HCT116 (cell line): ENCODE results near the gene AGAP1. TPM values are rescaled to one million over a fixed set of nuclear protein-coding genes. Genes with fewer than 3 reads are reported as not detected.

ENCODE experiments used
- ATAC-seq: fragments of 200-7000 bp; cut with Tn5 transposase; 2 replicates; pipeline ENCODE4 v1.9.1; 2020; ENCODE audit warnings: mild to moderate bottlenecking, moderate library complexity
- BruUV-seq: library from RNA; stranded (reverse); fragments of 400-500 nt; replicated peaks from 2 replicates; lab custom pipeline; 2021; lab: Mats Ljungman, UMichigan
- CTCF ChIA-PET: fragments of 300-600 bp; sonication (Branson Sonifier 250); formaldehyde crosslinking; loops from one replicate; lab custom pipeline; 2021; ENCODE audit warnings: antibody characterized with exemption; lab: Charles Lee
- POLR2A ChIA-PET: fragments of 300-600, 350-600 bp; sonication (Branson Sonifier 250); formaldehyde crosslinking; loops from one replicate; lab custom pipeline; 2021; ENCODE audit warnings: antibody characterized with exemption; lab: Charles Lee
- RAD21 ChIA-PET, 2 experiments: fragments of 300-600 bp; sonication (Branson Sonifier 250); formaldehyde crosslinking; loops; one replicate each; lab custom pipeline; 2023; ENCODE audit warnings: low total read pairs in 2 of 2; ENCODE audit not compliant: uncharacterized antibody in 2 of 2, unreplicated experiment in 2 of 2, low non-redundant PET in 1 of 2; lab: Charles Lee
- DNase-seq: peaks from one replicate; pipeline ENCODE4 v3.0.0-alpha.2; 2010; ENCODE audit warnings: low read depth, low spot score
- H2AFZ ChIP-seq: fragments of 200-600 bp; shearing (Covaris generic), sonication (generic); 2 replicates; pipeline ENCODE4 v1.6.1; 2017; ENCODE audit warnings: low read depth, mixed run types, mixed read lengths, antibody characterized with exemption, low read length; ENCODE audit not compliant: poor library complexity, severe bottlenecking
- H3K27ac ChIP-seq: 2 replicates; pipeline ENCODE4 v1.5.1; 2012; ENCODE audit warnings: low read depth, low read length
- H3K27me3 ChIP-seq: fragments of 200-600 bp; sonication (generic); 2 replicates; pipeline ENCODE4 v1.6.1; 2016; ENCODE audit warnings: mixed run types, low read length, mixed read lengths; ENCODE audit not compliant: insufficient read depth
- H3K36me3 ChIP-seq, 2 experiments: fragments of 200-500 bp in 1 of 2; fragments of 200-600 bp in 1 of 2; sonication (Bioruptor generic) in 1 of 2; sonication (generic) in 1 of 2; 2 replicates each; pipeline versions ENCODE4 v1.5.1 to v1.6.1; 2014 to 2016; ENCODE audit warnings: low read length in 2 of 2, inconsistent platforms in 1 of 2, mixed read lengths in 1 of 2, mixed run types in 1 of 2; ENCODE audit not compliant: insufficient read depth in 2 of 2, control insufficient read depth in 1 of 2
- H3K4me1 ChIP-seq, 2 experiments: fragments of 200-600 bp in 1 of 2; sonication (generic) in 1 of 2; 2 replicates each; pipeline versions ENCODE4 v1.5.1 to v1.6.1; 2012 to 2017; ENCODE audit warnings: low read length in 2 of 2, inconsistent platforms in 1 of 2, mild to moderate bottlenecking in 1 of 2, mixed read lengths in 1 of 2, mixed run types in 1 of 2, moderate library complexity in 1 of 2; ENCODE audit not compliant: insufficient read depth in 2 of 2, control insufficient read depth in 1 of 2
- H3K4me2 ChIP-seq: fragments of 200-600 bp; sonication (generic); 2 replicates; pipeline ENCODE4 v1.6.1; 2017; ENCODE audit warnings: mixed run types, low read length, mixed read lengths
- H3K4me3 ChIP-seq, 2 experiments: fragments of 200-600 bp in 1 of 2; sonication (generic) in 1 of 2; replicated peaks in 1 of 2; 2 replicates each; pipeline ENCODE4 v1.5.1; 2011 to 2016; ENCODE audit warnings: low read length in 2 of 2, control low read depth in 1 of 2, low read depth in 1 of 2, mild to moderate bottlenecking in 1 of 2, mixed read lengths in 1 of 2, mixed run types in 1 of 2
- H3K79me2 ChIP-seq: fragments of 200-600 bp; sonication (generic); 2 replicates; pipeline ENCODE4 v1.6.1; 2017; ENCODE audit warnings: mild to moderate bottlenecking, mixed run types, low read length, moderate library complexity, mixed read lengths; ENCODE audit not compliant: insufficient read depth
- H3K9ac ChIP-seq: fragments of 200-600 bp; sonication (generic); 2 replicates; pipeline ENCODE4 v1.6.1; 2016; ENCODE audit warnings: low read length, mixed read lengths
- H3K9me2 ChIP-seq: fragments of 200-600 bp; sonication (generic), shearing (Covaris generic); 2 replicates; pipeline ENCODE4 v1.6.1; 2017; ENCODE audit warnings: mixed run types, mild to moderate bottlenecking, moderate library complexity; ENCODE audit not compliant: insufficient read depth
- H3K9me3 ChIP-seq, 2 experiments: fragments of 200-500 bp in 1 of 2; fragments of 200-600 bp in 1 of 2; sonication (Bioruptor generic) in 1 of 2; sonication (generic) in 1 of 2; 2 replicates each; pipeline ENCODE4 v1.6.1; 2014 to 2017; ENCODE audit warnings: low read length in 2 of 2, mixed read lengths in 2 of 2, inconsistent platforms in 1 of 2, low read depth in 1 of 2, mild to moderate bottlenecking in 1 of 2, mixed run types in 1 of 2, moderate library complexity in 1 of 2; ENCODE audit not compliant: control insufficient read depth in 1 of 2, insufficient read depth in 1 of 2
- H4K20me1 ChIP-seq: fragments of 200-600 bp; sonication (generic), shearing (Covaris generic); 2 replicates; pipeline ENCODE4 v1.6.1; 2017; ENCODE audit warnings: mixed run types, mild to moderate bottlenecking, moderate library complexity; ENCODE audit not compliant: insufficient read depth
- CBX3 ChIP-seq: IDR thresholded peaks from 2 replicates; pipeline ENCODE4 v1.6.1; 2012; ENCODE audit warnings: low read depth
- CEBPB ChIP-seq: IDR thresholded peaks from 2 replicates; pipeline ENCODE4 v1.6.1; 2012; ENCODE audit warnings: low read depth
- EGR1 ChIP-seq: IDR thresholded peaks from 2 replicates; pipeline ENCODE4 v1.6.1; 2012; ENCODE audit warnings: low read depth
- ELF1 ChIP-seq: IDR thresholded peaks from 2 replicates; pipeline ENCODE4 v1.6.1; 2012; ENCODE audit warnings: low read depth, borderline replicate concordance
- EZH2 ChIP-seq: fragments of 200-600 bp; sonication (generic); IDR thresholded peaks from 2 replicates; pipeline ENCODE4 v1.6.1; 2017; ENCODE audit warnings: antibody characterized with exemption, mixed run types
- EZH2phosphoT487 ChIP-seq: fragments of 200-600 bp; IDR thresholded peaks from 2 replicates; pipeline ENCODE4 v1.6.1; 2018; ENCODE audit warnings: antibody characterized with exemption, borderline replicate concordance
- FOSL1 ChIP-seq: IDR thresholded peaks from 2 replicates; pipeline ENCODE4 v1.6.1; 2012; ENCODE audit warnings: low read depth
- POLR2A ChIP-seq: IDR thresholded peaks from 2 replicates; pipeline ENCODE4 v1.7.0; 2011; ENCODE audit warnings: borderline replicate concordance; ENCODE audit not compliant: insufficient read depth, insufficient read length; ENCODE audit errors: extremely low read depth
- POLR2AphosphoS5 ChIP-seq: IDR thresholded peaks from 2 replicates; pipeline ENCODE4 v1.6.1; 2011; ENCODE audit warnings: mild to moderate bottlenecking, low read depth, low read length, moderate library complexity
- RAD21 ChIP-seq: IDR thresholded peaks from 2 replicates; pipeline ENCODE4 v1.6.1; 2012; ENCODE audit warnings: low read depth, mild to moderate bottlenecking
- SIN3A ChIP-seq: IDR thresholded peaks from 2 replicates; pipeline ENCODE4 v1.6.1; 2012; ENCODE audit warnings: low read depth
- SP1 ChIP-seq: IDR thresholded peaks from 2 replicates; pipeline ENCODE4 v1.6.1; 2012; ENCODE audit warnings: low read depth
- TCF7L2 ChIP-seq: IDR thresholded peaks from 2 replicates; pipeline ENCODE4 v1.7.0; 2011; ENCODE audit warnings: borderline replicate concordance, inconsistent platforms; ENCODE audit not compliant: insufficient read depth, insufficient read length; ENCODE audit errors: extremely low read depth
- YY1 ChIP-seq: IDR thresholded peaks from 2 replicates; pipeline ENCODE4 v1.6.1; 2011; ENCODE audit warnings: low read length, low read depth, moderate library complexity, mild to moderate bottlenecking; ENCODE audit not compliant: insufficient replicate concordance; ENCODE audit errors: extremely low read depth
- intact Hi-C: fragments of 100-400 bp; cut with micrococcal nuclease; formaldehyde crosslinking; loops from 2 replicates; pipeline ENCODE4 v1.10.0; 2022
- total RNA-seq: library from RNA; stranded (reverse); gene quantifications from one replicate; pipeline ENCODE4 v1.2.1, GENCODE V29; 2021; ENCODE audit not compliant: unreplicated experiment
- TF ChIP-seq, protein P1 (sequence below): IDR thresholded peaks from 2 replicates; pipeline ENCODE4 v1.6.1; 2012
- TF ChIP-seq, protein P2 (sequence below), 3 experiments: fragments of 200-600 bp in 1 of 3; sonication (generic) in 1 of 3; IDR thresholded peaks in 2 of 3; conservative IDR thresholded peaks in 1 of 3; 2 replicates each; pipeline ENCODE4 v1.5.1; 2012 to 2017; ENCODE audit warnings: low read depth in 2 of 3, low read length in 2 of 3, antibody characterized with exemption in 1 of 3, borderline replicate concordance in 1 of 3, control low read depth in 1 of 3, mild to moderate bottlenecking in 1 of 3, mixed read lengths in 1 of 3, mixed run types in 1 of 3, moderate library complexity in 1 of 3; ENCODE audit not compliant: insufficient read depth in 1 of 3
- TF ChIP-seq, protein P3 (sequence below): IDR thresholded peaks from 2 replicates; pipeline ENCODE4 v1.6.1; 2012
- TF ChIP-seq, protein P4 (sequence below): IDR thresholded peaks from 2 replicates; pipeline ENCODE4 v1.6.1; 2011; ENCODE audit warnings: mild to moderate bottlenecking, low read length, moderate library complexity; ENCODE audit not compliant: insufficient replicate concordance; ENCODE audit errors: extremely low read depth
- TF ChIP-seq, protein P5 (sequence below): IDR thresholded peaks from 2 replicates; pipeline ENCODE4 v1.6.1; 2012; ENCODE audit warnings: low read depth

Gene AGAP1
- total RNA-seq, 1 experiment from 2014 or later, result 43.8 TPM

DNA sequence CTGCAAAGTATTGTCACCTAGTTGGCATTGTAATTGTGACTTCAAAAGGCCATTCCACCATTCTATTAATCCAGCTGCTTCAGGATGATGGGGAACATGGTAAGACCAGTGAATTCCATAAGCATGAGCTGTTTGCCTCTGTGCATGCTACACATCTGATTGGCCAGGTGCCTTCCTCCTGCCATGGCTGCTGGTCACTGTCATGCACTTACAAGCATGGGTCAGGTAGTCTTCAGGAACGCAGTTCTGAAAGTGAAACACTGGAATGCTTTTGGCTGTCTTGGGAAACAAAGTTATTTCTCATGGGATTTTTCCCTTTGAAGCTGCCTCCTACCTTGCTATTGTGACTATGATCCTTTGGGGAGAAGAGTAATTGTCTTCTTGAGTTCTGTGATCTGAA, 406.8 kb downstream of the AGAP1 start:
- no peak overlapping the region for H3K9ac ChIP-seq
- POLR2A ChIA-PET, result no interaction called here
- no peak; the same call in 1 of the 2 replicates for ATAC-seq
- intact Hi-C loops, result no loop called here
- no peaks in the 10 kb centered on the region for H4K20me1 ChIP-seq
- H3K27me3 ChIP-seq, result no peaks in the 10 kb centered on the region
- DNase-seq, result no peak
- no peak overlapping the region for H3K27ac ChIP-seq
- TF ChIP-seq FOSL1, result no peak
- TF ChIP-seq, protein P1, sequence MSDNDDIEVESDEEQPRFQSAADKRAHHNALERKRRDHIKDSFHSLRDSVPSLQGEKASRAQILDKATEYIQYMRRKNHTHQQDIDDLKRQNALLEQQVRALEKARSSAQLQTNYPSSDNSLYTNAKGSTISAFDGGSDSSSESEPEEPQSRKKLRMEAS, result no peak
- no peak for TF ChIP-seq EZH2
- no peak for TF ChIP-seq SIN3A
- TF ChIP-seq RAD21, result no peak
- no peak for TF ChIP-seq EZH2phosphoT487
- TF ChIP-seq YY1, result no peak
- TF ChIP-seq CBX3, result no peak
- no peak for TF ChIP-seq POLR2AphosphoS5
- TF ChIP-seq, protein P2, sequence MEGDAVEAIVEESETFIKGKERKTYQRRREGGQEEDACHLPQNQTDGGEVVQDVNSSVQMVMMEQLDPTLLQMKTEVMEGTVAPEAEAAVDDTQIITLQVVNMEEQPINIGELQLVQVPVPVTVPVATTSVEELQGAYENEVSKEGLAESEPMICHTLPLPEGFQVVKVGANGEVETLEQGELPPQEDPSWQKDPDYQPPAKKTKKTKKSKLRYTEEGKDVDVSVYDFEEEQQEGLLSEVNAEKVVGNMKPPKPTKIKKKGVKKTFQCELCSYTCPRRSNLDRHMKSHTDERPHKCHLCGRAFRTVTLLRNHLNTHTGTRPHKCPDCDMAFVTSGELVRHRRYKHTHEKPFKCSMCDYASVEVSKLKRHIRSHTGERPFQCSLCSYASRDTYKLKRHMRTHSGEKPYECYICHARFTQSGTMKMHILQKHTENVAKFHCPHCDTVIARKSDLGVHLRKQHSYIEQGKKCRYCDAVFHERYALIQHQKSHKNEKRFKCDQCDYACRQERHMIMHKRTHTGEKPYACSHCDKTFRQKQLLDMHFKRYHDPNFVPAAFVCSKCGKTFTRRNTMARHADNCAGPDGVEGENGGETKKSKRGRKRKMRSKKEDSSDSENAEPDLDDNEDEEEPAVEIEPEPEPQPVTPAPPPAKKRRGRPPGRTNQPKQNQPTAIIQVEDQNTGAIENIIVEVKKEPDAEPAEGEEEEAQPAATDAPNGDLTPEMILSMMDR (IDR thresholded peaks at IDR 0.05 in 2 of 3, conservative IDR thresholded peaks at IDR 0.05 in 1 of 3; ENCODE audit: borderline replicate concordance in 1 of 3, insufficient read depth in 1 of 3, low read depth in 2 of 3, low read length in 2 of 3), result no peak
- TF ChIP-seq TCF7L2, result no peak
- TF ChIP-seq, protein P3, sequence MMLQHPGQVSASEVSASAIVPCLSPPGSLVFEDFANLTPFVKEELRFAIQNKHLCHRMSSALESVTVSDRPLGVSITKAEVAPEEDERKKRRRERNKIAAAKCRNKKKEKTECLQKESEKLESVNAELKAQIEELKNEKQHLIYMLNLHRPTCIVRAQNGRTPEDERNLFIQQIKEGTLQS, result no peak
- no peak for TF ChIP-seq SP1
- no peak for TF ChIP-seq POLR2A
- no peak for TF ChIP-seq EGR1
- TF ChIP-seq, protein P4, sequence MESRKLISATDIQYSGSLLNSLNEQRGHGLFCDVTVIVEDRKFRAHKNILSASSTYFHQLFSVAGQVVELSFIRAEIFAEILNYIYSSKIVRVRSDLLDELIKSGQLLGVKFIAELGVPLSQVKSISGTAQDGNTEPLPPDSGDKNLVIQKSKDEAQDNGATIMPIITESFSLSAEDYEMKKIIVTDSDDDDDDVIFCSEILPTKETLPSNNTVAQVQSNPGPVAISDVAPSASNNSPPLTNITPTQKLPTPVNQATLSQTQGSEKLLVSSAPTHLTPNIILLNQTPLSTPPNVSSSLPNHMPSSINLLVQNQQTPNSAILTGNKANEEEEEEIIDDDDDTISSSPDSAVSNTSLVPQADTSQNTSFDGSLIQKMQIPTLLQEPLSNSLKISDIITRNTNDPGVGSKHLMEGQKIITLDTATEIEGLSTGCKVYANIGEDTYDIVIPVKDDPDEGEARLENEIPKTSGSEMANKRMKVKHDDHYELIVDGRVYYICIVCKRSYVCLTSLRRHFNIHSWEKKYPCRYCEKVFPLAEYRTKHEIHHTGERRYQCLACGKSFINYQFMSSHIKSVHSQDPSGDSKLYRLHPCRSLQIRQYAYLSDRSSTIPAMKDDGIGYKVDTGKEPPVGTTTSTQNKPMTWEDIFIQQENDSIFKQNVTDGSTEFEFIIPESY, result no peak
- TF ChIP-seq, protein P5, sequence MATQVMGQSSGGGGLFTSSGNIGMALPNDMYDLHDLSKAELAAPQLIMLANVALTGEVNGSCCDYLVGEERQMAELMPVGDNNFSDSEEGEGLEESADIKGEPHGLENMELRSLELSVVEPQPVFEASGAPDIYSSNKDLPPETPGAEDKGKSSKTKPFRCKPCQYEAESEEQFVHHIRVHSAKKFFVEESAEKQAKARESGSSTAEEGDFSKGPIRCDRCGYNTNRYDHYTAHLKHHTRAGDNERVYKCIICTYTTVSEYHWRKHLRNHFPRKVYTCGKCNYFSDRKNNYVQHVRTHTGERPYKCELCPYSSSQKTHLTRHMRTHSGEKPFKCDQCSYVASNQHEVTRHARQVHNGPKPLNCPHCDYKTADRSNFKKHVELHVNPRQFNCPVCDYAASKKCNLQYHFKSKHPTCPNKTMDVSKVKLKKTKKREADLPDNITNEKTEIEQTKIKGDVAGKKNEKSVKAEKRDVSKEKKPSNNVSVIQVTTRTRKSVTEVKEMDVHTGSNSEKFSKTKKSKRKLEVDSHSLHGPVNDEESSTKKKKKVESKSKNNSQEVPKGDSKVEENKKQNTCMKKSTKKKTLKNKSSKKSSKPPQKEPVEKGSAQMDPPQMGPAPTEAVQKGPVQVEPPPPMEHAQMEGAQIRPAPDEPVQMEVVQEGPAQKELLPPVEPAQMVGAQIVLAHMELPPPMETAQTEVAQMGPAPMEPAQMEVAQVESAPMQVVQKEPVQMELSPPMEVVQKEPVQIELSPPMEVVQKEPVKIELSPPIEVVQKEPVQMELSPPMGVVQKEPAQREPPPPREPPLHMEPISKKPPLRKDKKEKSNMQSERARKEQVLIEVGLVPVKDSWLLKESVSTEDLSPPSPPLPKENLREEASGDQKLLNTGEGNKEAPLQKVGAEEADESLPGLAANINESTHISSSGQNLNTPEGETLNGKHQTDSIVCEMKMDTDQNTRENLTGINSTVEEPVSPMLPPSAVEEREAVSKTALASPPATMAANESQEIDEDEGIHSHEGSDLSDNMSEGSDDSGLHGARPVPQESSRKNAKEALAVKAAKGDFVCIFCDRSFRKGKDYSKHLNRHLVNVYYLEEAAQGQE, result no peak
- no peak for TF ChIP-seq CEBPB
- TF ChIP-seq ELF1, result no peak
- RAD21 ChIA-PET, result no interaction called here
- no peak overlapping the region for H2AFZ ChIP-seq
- H3K9me3 ChIP-seq, result no peaks in the 10 kb centered on the region
- no peaks in the 10 kb centered on the region for H3K79me2 ChIP-seq
- H3K4me2 ChIP-seq, result no peak overlapping the region
- H3K9me2 ChIP-seq, result no peaks in the 10 kb centered on the region
- no peaks in the 10 kb centered on the region for H3K4me1 ChIP-seq
- H3K36me3 ChIP-seq, result no peaks in the 10 kb centered on the region
- CTCF ChIA-PET, result no interaction called here
- no peak overlapping the region for H3K4me3 ChIP-seq
- BruUV-seq, result no TSS peak
